Measurements from ENCODE around the gene POLR3A.

POLR3A gene

GRCh38 chr10:78029269-78030226 is at the start of gene POLR3A:
TSS of gene POLR3A (minus strand) at chr10:78029515. CDS start at chr10:78029407, 108 bp downstream.
- TF ChIP-seq GATA2 (IDR thresholded peaks at IDR 0.05; ENCODE audit: low read depth, low read length), result no peak
- TF ChIP-seq GATA3 (IDR thresholded peaks at IDR 0.05; ENCODE audit: low read depth, low read length), result no peak

DNA sequence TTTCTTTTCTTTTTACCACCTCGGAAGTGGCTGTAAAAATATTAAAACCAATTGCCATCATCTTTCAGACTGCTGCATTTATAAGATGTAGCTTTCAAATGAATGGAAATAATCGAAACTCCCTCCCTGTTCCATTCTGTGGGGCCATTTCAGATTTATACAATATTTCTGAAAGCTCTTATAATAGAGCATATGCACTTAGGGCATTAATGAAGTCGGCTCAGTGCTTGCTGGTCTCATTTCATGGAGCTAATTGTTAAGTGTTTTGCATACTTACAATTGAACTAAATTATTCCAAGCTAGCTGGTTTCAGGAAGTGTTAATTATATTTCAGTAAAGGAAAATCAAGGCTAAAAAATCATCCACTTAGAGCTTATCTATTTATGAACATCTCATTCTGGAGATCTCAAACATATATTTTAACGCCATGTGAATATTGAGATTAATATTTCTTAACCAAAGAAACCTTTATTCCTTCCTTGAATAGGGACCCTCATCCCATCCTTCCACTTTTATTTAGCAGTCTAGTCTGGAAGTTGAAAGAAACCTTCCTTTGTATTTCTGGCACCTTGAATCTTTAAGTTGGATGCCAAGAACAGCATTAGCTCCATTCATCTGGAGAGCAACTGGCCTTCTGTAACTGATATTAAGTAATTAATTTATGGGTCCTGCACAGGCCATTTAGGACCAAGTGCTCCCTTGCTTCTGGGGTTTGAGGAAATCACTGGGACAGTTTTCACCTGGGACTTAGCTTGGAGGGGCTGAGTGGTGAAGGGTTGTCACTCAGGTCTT is 49.4 kb upstream of the POLR3A start:
- TF ChIP-seq GATA2 (IDR thresholded peaks at IDR 0.05; ENCODE audit: low read depth, low read length) (no peak), GATA3 (IDR thresholded peaks at IDR 0.05; ENCODE audit: low read depth, low read length) (no peak)

GRCh38 chr10:78072504-78072903 is 43.2 kb upstream of the POLR3A start:
- no peak for TF ChIP-seq GATA2 (IDR thresholded peaks at IDR 0.05; ENCODE audit: low read depth, low read length)
- no peak for TF ChIP-seq GATA3 (IDR thresholded peaks at IDR 0.05; ENCODE audit: low read depth, low read length)

- TF ChIP-seq GATA3 (IDR thresholded peaks at IDR 0.05; ENCODE audit: low read depth, low read length), result no peak
- TF ChIP-seq GATA2 (IDR thresholded peaks at IDR 0.05; ENCODE audit: low read depth, low read length), result no peak
These were observed 42.5 kb upstream of the POLR3A start for GRCh38 chr10:78071857-78072179.

DNA sequence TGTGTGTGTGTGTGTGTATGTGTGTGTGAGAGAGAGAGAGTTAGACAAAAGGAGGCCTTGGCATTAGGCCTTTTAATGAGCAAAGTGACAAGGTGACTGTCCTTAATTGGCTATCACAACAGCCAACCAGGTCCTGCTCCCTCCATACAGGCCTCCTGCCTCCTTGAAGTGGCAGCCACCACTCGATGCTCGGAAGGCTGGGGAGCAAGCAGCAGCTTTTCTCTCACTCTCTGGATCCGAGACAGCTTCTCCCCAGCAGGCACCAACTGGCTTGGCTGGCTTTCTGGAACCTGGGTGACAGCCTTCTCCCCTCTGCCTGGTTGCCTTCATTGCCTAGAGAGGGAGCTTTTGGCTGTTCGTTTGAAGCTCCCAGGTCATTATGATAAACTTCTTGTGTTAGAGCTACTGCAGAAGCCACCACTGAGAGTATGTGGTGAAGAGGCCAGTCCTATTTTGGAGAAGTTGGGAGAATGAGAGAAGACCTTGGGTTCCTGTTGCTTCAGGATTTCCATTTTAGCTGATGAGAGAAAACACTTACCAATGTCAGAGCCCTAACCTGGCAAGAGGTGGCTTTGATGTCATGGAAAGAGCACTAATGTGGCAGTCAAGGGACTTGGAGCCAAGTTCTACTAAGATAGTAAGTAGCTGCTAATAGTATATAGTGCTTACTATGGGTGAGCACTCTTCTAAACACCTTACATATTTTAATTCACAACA is 42.0 kb upstream of the POLR3A start:
- TF ChIP-seq GATA2 (IDR thresholded peaks at IDR 0.05; ENCODE audit: low read depth, low read length) (no peak), GATA3 (IDR thresholded peaks at IDR 0.05; ENCODE audit: low read depth, low read length) (no peak)

DNA sequence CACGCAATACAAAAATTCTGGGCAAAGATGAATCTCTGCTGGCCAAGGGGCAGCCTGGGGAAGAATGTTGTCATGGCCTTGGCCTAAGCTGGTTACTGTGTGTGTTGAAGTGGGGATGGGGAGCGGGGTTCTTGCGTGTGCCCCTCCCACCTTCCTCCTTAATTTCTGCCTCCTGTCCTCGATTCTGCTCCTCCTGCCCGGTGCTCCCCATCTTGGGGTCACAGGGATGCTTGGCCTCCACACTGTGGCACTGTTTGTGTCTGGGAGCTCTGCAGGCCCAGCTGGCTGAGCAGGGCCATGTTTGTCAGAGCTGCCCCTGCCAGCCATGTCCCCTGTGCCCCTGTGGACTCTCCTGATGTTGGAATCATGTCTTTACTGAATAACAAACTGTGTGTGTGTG is 41.4 kb upstream of the POLR3A start:
- no peak for TF ChIP-seq GATA3 (IDR thresholded peaks at IDR 0.05; ENCODE audit: low read depth, low read length)
- TF ChIP-seq GATA2 (IDR thresholded peaks at IDR 0.05; ENCODE audit: low read depth, low read length), result no peak

GRCh38 chr10:78069151-78069550 is 39.8 kb upstream of the POLR3A start:
- TF ChIP-seq GATA2 (IDR thresholded peaks at IDR 0.05; ENCODE audit: low read depth, low read length) (no peak), GATA3 (IDR thresholded peaks at IDR 0.05; ENCODE audit: low read depth, low read length) (no peak)

DNA sequence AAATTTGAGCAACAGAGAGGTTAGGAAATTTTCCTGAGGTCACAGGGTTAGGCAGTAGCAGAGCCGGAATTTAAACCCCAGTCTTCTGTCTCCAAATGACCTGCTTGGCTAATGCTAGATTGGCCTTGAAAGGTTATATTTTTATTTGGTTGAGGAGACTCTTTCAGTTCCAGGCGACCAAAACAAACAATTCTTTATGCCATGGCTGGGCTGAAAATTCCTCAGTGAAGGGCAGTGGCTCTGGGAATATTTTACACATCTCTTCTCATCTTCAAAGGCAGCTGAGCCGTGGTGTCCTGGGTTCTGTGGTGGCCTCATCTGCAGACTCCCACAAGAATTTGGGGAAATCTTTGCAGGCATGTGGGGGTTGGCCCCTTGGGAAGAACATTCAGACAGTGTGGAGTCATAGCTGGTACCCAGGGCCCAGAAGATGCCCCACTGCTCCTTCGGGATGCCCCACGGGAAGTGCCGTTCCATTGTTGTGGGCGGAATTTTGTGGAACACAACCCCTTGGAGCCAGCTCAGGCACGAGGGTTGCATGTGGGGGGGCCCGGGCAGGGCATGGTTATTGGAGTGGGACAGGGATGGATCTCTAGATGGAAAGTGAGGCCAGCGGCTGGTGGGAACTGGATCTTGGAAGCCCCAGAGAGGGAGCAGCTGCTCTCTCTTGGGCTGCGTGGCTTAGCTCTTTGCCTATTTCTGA is 37.6 kb upstream of the POLR3A start:
- no peak for TF ChIP-seq GATA3 (IDR thresholded peaks at IDR 0.05; ENCODE audit: low read depth, low read length)
- TF ChIP-seq GATA2 (IDR thresholded peaks at IDR 0.05; ENCODE audit: low read depth, low read length), result no peak

- TF ChIP-seq GATA3 (IDR thresholded peaks at IDR 0.05; ENCODE audit: low read depth, low read length), result no peak
- no peak for TF ChIP-seq GATA2 (IDR thresholded peaks at IDR 0.05; ENCODE audit: low read depth, low read length)
These were observed 36.7 kb upstream of the POLR3A start for GRCh38 chr10:78066012-78066411.

GRCh38 chr10:78065611-78066010 is 36.3 kb upstream of the POLR3A start:
- TF ChIP-seq GATA2 (IDR thresholded peaks at IDR 0.05; ENCODE audit: low read depth, low read length), result no peak
- TF ChIP-seq GATA3 (IDR thresholded peaks at IDR 0.05; ENCODE audit: low read depth, low read length), result no peak

DNA sequence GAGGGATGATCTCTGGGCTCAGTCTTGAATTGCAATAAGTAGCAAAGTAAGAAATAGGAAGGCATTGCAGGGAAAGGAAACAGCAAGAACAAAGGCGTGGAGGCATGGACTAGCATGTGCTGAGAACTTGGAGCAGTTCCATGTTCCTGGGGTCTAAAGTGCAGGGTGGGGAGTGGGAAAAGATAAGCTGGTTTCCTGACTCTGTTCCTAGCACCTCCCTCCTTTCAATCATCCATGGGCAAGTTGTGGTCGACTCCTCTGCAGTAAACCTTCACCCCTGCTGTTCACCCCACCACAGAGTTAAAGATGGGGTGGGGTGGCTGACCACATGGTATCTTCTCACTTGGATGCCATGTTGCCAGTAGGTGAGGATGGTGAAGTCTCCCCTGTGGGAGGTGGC is 33.9 kb upstream of the POLR3A start:
- TF ChIP-seq GATA2 (IDR thresholded peaks at IDR 0.05; ENCODE audit: low read depth, low read length) (no peak), GATA3 (IDR thresholded peaks at IDR 0.05; ENCODE audit: low read depth, low read length) (no peak)

DNA sequence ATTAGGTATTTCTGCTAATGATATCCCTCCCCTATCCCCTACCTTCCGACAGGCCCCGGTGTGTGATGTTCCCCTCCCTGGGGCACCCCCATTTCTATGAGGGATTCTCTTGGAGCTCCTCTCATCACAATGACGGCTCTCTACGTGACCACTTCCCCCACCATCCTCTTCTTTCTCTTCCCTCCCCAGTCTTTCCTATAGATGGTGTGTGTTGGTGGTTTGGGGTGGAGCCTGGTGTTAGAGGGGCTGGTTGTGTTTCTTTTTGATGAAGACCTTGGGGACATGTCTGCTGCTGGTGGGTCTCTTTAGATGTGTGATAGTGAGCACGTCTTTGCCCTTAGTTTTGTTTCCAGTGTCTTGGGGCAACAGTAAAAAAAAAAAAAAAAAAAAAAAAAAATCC is 33.0 kb upstream of the POLR3A start:
- TF ChIP-seq GATA2 (IDR thresholded peaks at IDR 0.05; ENCODE audit: low read depth, low read length), result no peak
- no peak for TF ChIP-seq GATA3 (IDR thresholded peaks at IDR 0.05; ENCODE audit: low read depth, low read length)

DNA sequence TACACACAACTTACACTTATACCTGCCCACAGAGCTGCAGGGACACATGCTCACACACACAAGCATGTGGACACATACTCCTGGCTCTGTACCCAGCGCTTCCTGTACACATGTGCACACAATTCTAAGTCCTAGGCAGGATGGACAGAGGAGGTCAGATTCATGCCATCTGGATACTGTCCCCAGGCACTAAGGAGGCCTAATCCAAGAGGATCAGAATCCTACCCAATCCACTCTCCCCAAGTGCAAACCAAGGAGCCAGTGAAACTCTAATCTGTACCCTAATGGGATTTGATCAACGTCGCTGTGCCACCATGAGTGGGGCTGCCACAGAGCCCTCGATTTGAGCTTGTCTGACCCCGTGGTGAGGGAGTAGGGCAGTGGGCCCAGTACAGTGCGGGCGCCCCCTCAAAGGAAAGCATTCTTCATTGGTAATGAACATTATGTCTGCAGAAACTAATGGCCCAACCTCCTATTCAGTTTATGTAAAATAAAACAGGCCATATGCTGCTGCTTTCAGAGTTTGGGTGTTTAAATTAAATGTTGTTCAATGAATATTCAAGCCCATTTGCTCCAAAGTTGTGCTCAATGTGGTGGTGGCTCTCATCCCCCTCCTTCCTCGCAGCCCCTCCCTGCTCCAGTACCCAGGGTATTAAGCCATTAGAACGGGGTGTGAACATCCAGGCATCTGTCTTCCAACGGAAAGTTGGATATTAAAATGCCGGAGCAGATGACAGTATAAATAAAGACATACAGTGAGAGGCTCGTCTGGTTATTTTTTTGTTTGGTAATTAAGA is 30.8 kb upstream of the POLR3A start:
- TF ChIP-seq GATA2 (IDR thresholded peaks at IDR 0.05; ENCODE audit: low read depth, low read length), result no peak
- no peak for TF ChIP-seq GATA3 (IDR thresholded peaks at IDR 0.05; ENCODE audit: low read depth, low read length)
